Right renal cortex interstitium (tissue), 3 donors: ENCODE measurements around the gene TUBA8. TPM values are rescaled to one million over a fixed set of nuclear protein-coding genes. Genes with fewer than 3 reads are reported as not detected.
"Not testable (repeated sequence)": the region's sequence is repeated elsewhere in the genome, so short reads cannot be mapped to it uniquely, and the experiment has no call there.

Experiments
- DNase-seq, 3 donors: peaks; one replicate each; pipeline ENCODE4 v3.0.0-alpha.2; 2013; ENCODE audit warnings: low read depth in 3 of 3, low spot score in 2 of 3
- polyA plus RNA-seq, 3 donors: library from polyadenylated mRNA; unstranded; fragments of 120-200 nt; gene quantifications; one replicate each; pipeline ENCODE4 v1.2.1, GENCODE V29; 2013; ENCODE audit not compliant: insufficient read length in 3 of 3

Gene TUBA8
- polyA plus RNA-seq, 3 donors = 1.9 to 4.4 (median 3.0) TPM

GRCh38 chr22:18165356-18165755, 54.7 kb downstream of the TUBA8 start:
- not testable (repeated sequence) for DNase-seq

GRCh38 chr22:18170284-18170683, 59.7 kb downstream of the TUBA8 start:
- not testable (repeated sequence) for DNase-seq

- not testable (repeated sequence) for DNase-seq
Observed at GRCh38 chr22:18172203-18172602, 61.6 kb downstream of the TUBA8 start.

- not testable (repeated sequence) for DNase-seq
Observed at GRCh38 chr22:18172776-18173175, 62.2 kb downstream of the TUBA8 start.

- not testable (repeated sequence) for DNase-seq
Observed at GRCh38 chr22:18173441-18173840, 62.8 kb downstream of the TUBA8 start.

Other genes starting within 250 kb of the TUBA8 start
- 10 to 100 TPM; 24.8 to 29.0 (median 27.6) TPM for gene MICAL3, start 86.2 kb upstream of the TUBA8 start, polyA plus RNA-seq
- gene PEX26, start 32.8 kb upstream of the TUBA8 start, polyA plus RNA-seq = 10 to 100 TPM; 23.9 to 31.7 (median 30.6) TPM
- 1 to 10 TPM; 6.2 to 8.8 (median 6.7) TPM for gene USP18, start 39.4 kb downstream of the TUBA8 start, polyA plus RNA-seq